ENCODE measurements around the gene ULBP1.

GRCh38 chr6:150001295-150002008, 37.7 kb downstream of the ULBP1 start:
- no peak for TF ChIP-seq EZH2 (IDR thresholded peaks at IDR 0.05; ENCODE audit: borderline replicate concordance)
- TF ChIP-seq EZH2phosphoT487 (IDR thresholded peaks at IDR 0.05; ENCODE audit: low read depth, severe bottlenecking, unreplicated experiment): no peak

Data from hepatocyte (in vitro differentiated cells).